ENCODE measurements around the gene CSMD2.
"Not testable (repeated sequence)": the region's sequence is repeated elsewhere in the genome, so short reads cannot be mapped to it uniquely, and the experiment has no call there.

CSMD2 gene

GRCh38 chr1:34164771-34165391, at the start of gene CSMD2:
Gene CSMD2 (minus strand): TSS chr1:34165230. CDS start chr1:34165097, 133 bp downstream.
- FAIRE-seq, result no peak

GRCh38 chr1:34213956-34214355, 48.9 kb upstream of the CSMD2 start:
- no peak for FAIRE-seq

GRCh38 chr1:34212673-34213072, 47.6 kb upstream of the CSMD2 start:
- no peak for FAIRE-seq

GRCh38 chr1:34199927-34200326, 34.9 kb upstream of the CSMD2 start:
- FAIRE-seq, result no peak

- no peak for FAIRE-seq
Observed at GRCh38 chr1:34192621-34193020, 27.6 kb upstream of the CSMD2 start.

GRCh38 chr1:34190692-34191091, 25.7 kb upstream of the CSMD2 start:
- no peak for FAIRE-seq

GRCh38 chr1:34188985-34189384, 24.0 kb upstream of the CSMD2 start:
- FAIRE-seq, result no peak

GRCh38 chr1:34188418-34188817, 23.4 kb upstream of the CSMD2 start:
- FAIRE-seq, result no peak

GRCh38 chr1:34186741-34187494, 21.9 kb upstream of the CSMD2 start:
- no peak for FAIRE-seq

- FAIRE-seq, result not testable (repeated sequence)
Observed at GRCh38 chr1:34183381-34183780, 18.4 kb upstream of the CSMD2 start.

GRCh38 chr1:34178072-34178471, 13.0 kb upstream of the CSMD2 start:
- no peak for FAIRE-seq

GRCh38 chr1:34176830-34177603, 12.0 kb upstream of the CSMD2 start, which contains the start of gene C1orf94:
Gene C1orf94 (plus strand): TSS chr1:34176907. CDS start chr1:34177790, 883 bp downstream.
- no peak for FAIRE-seq

GRCh38 chr1:34175744-34176143, 10.7 kb upstream of the CSMD2 start:
- no peak for FAIRE-seq

GRCh38 chr1:34167389-34167788, 2.4 kb upstream of the CSMD2 start:
- no peak for FAIRE-seq

- no peak for FAIRE-seq
Observed at GRCh38 chr1:34166625-34167361, 1.8 kb upstream of the CSMD2 start.

GRCh38 chr1:34166191-34166624, 1.2 kb upstream of the CSMD2 start:
- no peak for FAIRE-seq

- FAIRE-seq, result no peak
Observed at GRCh38 chr1:34165422-34165921, 442 bp upstream of the CSMD2 start.

- FAIRE-seq, result no peak
Observed at GRCh38 chr1:34163792-34164731, 968 bp downstream of the CSMD2 start.

- no peak for FAIRE-seq
Observed at GRCh38 chr1:34162852-34163766, 1.9 kb downstream of the CSMD2 start.

GRCh38 chr1:34156739-34157138, 8.3 kb downstream of the CSMD2 start:
- no peak for FAIRE-seq
